Measurements from ENCODE around the gene KLHL6. TPM values are rescaled to one million over a fixed set of nuclear protein-coding genes. Genes with fewer than 3 reads are reported as not detected.
A peak's percentile ranks its signal among the peaks of the same experiment; 100 is the strongest.

Gene KLHL6
- total RNA-seq, 2 experiments from 2014 or later = 23.9 to 24.2 TPM

DNA sequence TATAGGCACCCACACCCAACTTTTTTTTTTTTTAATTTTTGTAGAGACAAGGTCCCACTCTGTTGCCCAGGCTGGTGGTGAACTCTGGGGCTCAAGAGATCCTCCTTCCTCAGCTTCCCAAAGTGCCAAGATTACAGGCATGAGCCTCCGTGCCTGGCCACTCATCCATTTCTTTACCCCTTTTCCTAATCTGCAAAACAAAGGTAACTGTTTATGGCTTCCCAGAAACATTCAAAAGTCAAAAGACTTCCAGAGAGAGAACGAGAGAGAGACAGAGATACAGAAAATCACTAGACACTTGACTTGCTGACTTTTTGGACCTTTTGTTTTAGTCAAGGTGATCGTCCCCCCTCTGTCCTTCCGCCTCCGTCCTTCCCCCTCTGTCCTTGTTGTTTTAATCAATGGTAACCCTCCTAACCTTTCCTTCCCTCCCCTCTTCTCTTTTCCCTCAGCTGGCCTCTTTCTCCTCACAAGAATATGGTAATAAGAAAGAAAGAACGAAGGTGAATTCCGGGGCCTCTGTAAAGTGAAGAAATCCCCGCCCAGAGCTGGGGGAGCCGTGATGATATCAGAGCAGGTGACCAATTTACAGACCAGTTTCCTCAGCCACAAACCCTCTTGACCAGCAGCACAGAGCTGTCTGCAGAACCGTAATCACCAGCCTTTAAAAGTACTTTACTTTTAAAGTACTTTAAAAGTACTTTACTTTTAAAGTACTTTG, 21.9 kb downstream of the KLHL6 start:
- Mint-ChIP-seq H3K4me3 (peak overlapping the region; percentile 54), H3K9me3 (no peaks in the 10 kb centered on the region), H3K4me1 (ENCODE audit: low read depth) (peaks cover 75% of the 10 kb centered on the region), H3K27me3 (no peaks in the 10 kb centered on the region), H3K27ac (peak overlapping the region; percentile 64), H3K36me3 (ENCODE audit: low read depth) (peaks cover 61% of the 10 kb centered on the region)
- Histone ChIP-seq H3K27ac (ENCODE audit: low read depth in 1 of 2, low read length in 2 of 2) (no peak overlapping the region), H3K27me3 (ENCODE audit: control insufficient read depth in 1 of 2, insufficient read depth in 2 of 2, low read length in 2 of 2) (no peaks in the 10 kb centered on the region), H3K4me1 (ENCODE audit: insufficient read depth, low read length) (peaks cover 31% of the 10 kb centered on the region), H3K36me3 (ENCODE audit: insufficient read depth, low read length) (peaks cover 14% of the 10 kb centered on the region), H3K9me3 (ENCODE audit: control insufficient read depth in 1 of 2, insufficient read depth in 1 of 2, low read length in 2 of 2) (no peaks in the 10 kb centered on the region), H3K4me3 (ENCODE audit: low read length) (no peak overlapping the region)
- TF ChIP-seq, protein P1, sequence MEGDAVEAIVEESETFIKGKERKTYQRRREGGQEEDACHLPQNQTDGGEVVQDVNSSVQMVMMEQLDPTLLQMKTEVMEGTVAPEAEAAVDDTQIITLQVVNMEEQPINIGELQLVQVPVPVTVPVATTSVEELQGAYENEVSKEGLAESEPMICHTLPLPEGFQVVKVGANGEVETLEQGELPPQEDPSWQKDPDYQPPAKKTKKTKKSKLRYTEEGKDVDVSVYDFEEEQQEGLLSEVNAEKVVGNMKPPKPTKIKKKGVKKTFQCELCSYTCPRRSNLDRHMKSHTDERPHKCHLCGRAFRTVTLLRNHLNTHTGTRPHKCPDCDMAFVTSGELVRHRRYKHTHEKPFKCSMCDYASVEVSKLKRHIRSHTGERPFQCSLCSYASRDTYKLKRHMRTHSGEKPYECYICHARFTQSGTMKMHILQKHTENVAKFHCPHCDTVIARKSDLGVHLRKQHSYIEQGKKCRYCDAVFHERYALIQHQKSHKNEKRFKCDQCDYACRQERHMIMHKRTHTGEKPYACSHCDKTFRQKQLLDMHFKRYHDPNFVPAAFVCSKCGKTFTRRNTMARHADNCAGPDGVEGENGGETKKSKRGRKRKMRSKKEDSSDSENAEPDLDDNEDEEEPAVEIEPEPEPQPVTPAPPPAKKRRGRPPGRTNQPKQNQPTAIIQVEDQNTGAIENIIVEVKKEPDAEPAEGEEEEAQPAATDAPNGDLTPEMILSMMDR (IDR thresholded peaks at IDR 0.05) = no peak
- intact Hi-C loops (cut with DNase I, micrococcal nuclease) = no loop called here
- DNase-seq (no peak), ATAC-seq (ENCODE audit: poor library complexity) (no peak)
- CTCF ChIA-PET = interaction anchor here (0.6 kb wide), 1 partner anchor 47 kb away, joined by 3 read pairs; no protein-coding TSS in a partner anchor
- POLR2A ChIA-PET = interaction anchor here (1.2 kb wide), 1 partner anchor 18 kb away, joined by 4 read pairs; no protein-coding TSS in a partner anchor

DNA sequence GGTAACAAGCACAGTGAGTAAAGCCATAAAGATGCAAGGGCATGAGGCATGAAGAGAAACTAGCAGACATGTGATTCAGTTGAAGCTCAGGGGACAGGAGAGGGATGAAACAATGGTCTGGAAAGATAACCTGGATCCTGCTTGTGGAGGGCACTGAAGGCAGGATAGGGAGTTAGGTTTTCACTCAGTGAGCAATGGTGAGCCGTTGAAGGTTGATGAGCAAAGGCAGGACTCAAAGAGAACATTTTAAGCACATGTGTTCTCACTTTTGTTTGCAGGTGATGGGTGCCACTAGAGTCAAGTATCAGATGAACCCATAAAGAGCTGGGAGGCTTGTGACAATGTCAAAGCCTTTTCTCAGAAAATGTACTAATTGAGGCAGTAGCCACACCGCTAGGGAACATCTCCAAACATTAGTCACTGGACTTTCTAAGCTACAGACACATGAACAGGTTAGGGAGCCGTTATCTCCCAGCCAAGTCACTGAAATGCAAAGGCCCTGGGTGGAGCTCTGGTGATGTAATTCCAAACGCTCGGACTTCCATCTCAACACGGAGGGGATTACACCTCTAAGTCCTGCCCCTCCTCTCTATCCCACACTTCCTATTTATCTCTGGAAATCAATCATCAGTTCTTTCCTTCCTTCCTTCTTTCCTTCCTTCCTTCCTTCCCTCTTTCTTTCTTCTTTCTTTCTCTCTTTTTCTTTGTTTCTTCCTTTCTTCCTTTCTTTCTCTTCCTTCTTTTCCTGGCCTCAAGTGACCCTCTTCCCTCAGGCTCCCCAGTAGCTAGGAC, 22.7 kb downstream of the KLHL6 start:
- TF ChIP-seq, protein P1 (IDR thresholded peaks at IDR 0.05) = no peak
- H3K4me1 Mint-ChIP-seq (ENCODE audit: low read depth) = peaks cover 75% of the 10 kb centered on the region
- Histone ChIP-seq H3K4me1 (ENCODE audit: insufficient read depth, low read length) (peaks cover 33% of the 10 kb centered on the region), H3K27me3 (ENCODE audit: control insufficient read depth in 1 of 2, insufficient read depth in 2 of 2, low read length in 2 of 2) (no peaks in the 10 kb centered on the region), H3K27ac (ENCODE audit: low read depth in 1 of 2, low read length in 2 of 2) (no peak overlapping the region), H3K36me3 (ENCODE audit: insufficient read depth, low read length) (peaks cover 22% of the 10 kb centered on the region), H3K9me3 (ENCODE audit: control insufficient read depth in 1 of 2, insufficient read depth in 1 of 2, low read length in 2 of 2) (no peaks in the 10 kb centered on the region), H3K4me3 (ENCODE audit: low read length) (no peak overlapping the region)
- intact Hi-C loops (cut with DNase I, micrococcal nuclease) = no loop called here
- H3K4me3 Mint-ChIP-seq = peak overlapping the region; percentile 54
- peaks cover 63% of the 10 kb centered on the region for H3K36me3 Mint-ChIP-seq (ENCODE audit: low read depth)
- CTCF ChIA-PET = no interaction called here
- peak overlapping the region; percentile 64 for H3K27ac Mint-ChIP-seq
- DNase-seq = peak in 1 of 14 experiments; percentile 42
- ATAC-seq (ENCODE audit: poor library complexity) = no peak
- H3K9me3 Mint-ChIP-seq = no peaks in the 10 kb centered on the region
- H3K27me3 Mint-ChIP-seq = no peaks in the 10 kb centered on the region
- POLR2A ChIA-PET = interaction anchor here (1.2 kb wide), 1 partner anchor 19 kb away, joined by 4 read pairs; no protein-coding TSS in a partner anchor

GRCh38 chr3:183529717-183530116, 25.8 kb downstream of the KLHL6 start:
- peak overlapping the region; percentile 8 for H3K27ac Mint-ChIP-seq
- Histone ChIP-seq H3K4me3 (ENCODE audit: low read length) (no peak overlapping the region), H3K36me3 (ENCODE audit: insufficient read depth, low read length) (peaks cover 41% of the 10 kb centered on the region), H3K4me1 (ENCODE audit: insufficient read depth, low read length) (peaks cover 18% of the 10 kb centered on the region), H3K27ac (ENCODE audit: low read depth in 1 of 2, low read length in 2 of 2) (no peak overlapping the region), H3K27me3 (ENCODE audit: control insufficient read depth in 1 of 2, insufficient read depth in 2 of 2, low read length in 2 of 2) (no peaks in the 10 kb centered on the region), H3K9me3 (ENCODE audit: control insufficient read depth in 1 of 2, insufficient read depth in 1 of 2, low read length in 2 of 2) (no peaks in the 10 kb centered on the region)
- peaks cover 63% of the 10 kb centered on the region for H3K4me1 Mint-ChIP-seq (ENCODE audit: low read depth)
- H3K9me3 Mint-ChIP-seq = no peaks in the 10 kb centered on the region
- CTCF ChIA-PET = interaction anchor here (0.8 kb wide), 1 partner anchor 10 kb away, joined by 3 read pairs; no protein-coding TSS in a partner anchor
- POLR2A ChIA-PET = interaction anchor here (1.1 kb wide), 1 partner anchor 43 kb away, joined by 3 read pairs; no protein-coding TSS in a partner anchor
- ATAC-seq (ENCODE audit: poor library complexity) = no peak
- TF ChIP-seq, protein P1 (IDR thresholded peaks at IDR 0.05) = no peak
- peak in 1 of 14 experiments; percentile 20 for DNase-seq
- peaks cover 84% of the 10 kb centered on the region for H3K36me3 Mint-ChIP-seq (ENCODE audit: low read depth)
- no peak overlapping the region for H3K4me3 Mint-ChIP-seq
- intact Hi-C loops (cut with DNase I, micrococcal nuclease) = no loop called here
- H3K27me3 Mint-ChIP-seq = no peaks in the 10 kb centered on the region

Measured in CD4-positive, alpha-beta T cell (primary cell).